A172 (cell line): ENCODE measurements around the gene CLEC16A. TPM values are rescaled to one million over a fixed set of nuclear protein-coding genes. Genes with fewer than 3 reads are reported as not detected.
"Not testable (repeated sequence)": the region's sequence is repeated elsewhere in the genome, so short reads cannot be mapped to it uniquely, and the experiment has no call there.

ENCODE experiments used
- DNase-seq: peaks from one replicate; pipeline ENCODE4 v3.0.0-alpha.2; 2015; ENCODE audit warnings: low spot score
- total RNA-seq: library from RNA; depleted of rRNA; stranded (reverse); fragments of >200 nt; shearing (Covaris generic); gene quantifications from 2 replicates; pipeline ENCODE4 v1.2.3, GENCODE V29; 2014

CLEC16A gene
- total RNA-seq, 1 experiment from 2014 or later, result 17.3 TPM

GRCh38 chr16:10925285-10925684, 19.1 kb upstream of the CLEC16A start:
- DNase-seq, result not testable (repeated sequence)

GRCh38 chr16:10926094-10926493, 18.3 kb upstream of the CLEC16A start:
- DNase-seq, result no peak

- no peak for DNase-seq
Measured at GRCh38 chr16:10926867-10927266, 17.5 kb upstream of the CLEC16A start.

GRCh38 chr16:10927497-10928112, 16.8 kb upstream of the CLEC16A start:
- DNase-seq, result no peak

GRCh38 chr16:10929097-10929496, 15.3 kb upstream of the CLEC16A start:
- not testable (repeated sequence) for DNase-seq

GRCh38 chr16:10929853-10930754, 14.3 kb upstream of the CLEC16A start:
- no peak for DNase-seq

- no peak for DNase-seq
Measured at GRCh38 chr16:10930755-10931093, 13.6 kb upstream of the CLEC16A start.

- no peak for DNase-seq
Measured at GRCh38 chr16:10931134-10931533, 13.2 kb upstream of the CLEC16A start.

GRCh38 chr16:10931977-10932632, 12.3 kb upstream of the CLEC16A start:
- DNase-seq, result no peak

GRCh38 chr16:10932959-10933710, 11.2 kb upstream of the CLEC16A start:
- DNase-seq, result no peak

GRCh38 chr16:10933865-10934264, 10.5 kb upstream of the CLEC16A start:
- no peak for DNase-seq

GRCh38 chr16:10934325-10935107, 9.8 kb upstream of the CLEC16A start:
- no peak for DNase-seq

- no peak for DNase-seq
Measured at GRCh38 chr16:10935226-10935915, 9.0 kb upstream of the CLEC16A start.

GRCh38 chr16:10936272-10936984, 7.9 kb upstream of the CLEC16A start:
- no peak for DNase-seq

- no peak for DNase-seq
Measured at GRCh38 chr16:10937068-10937859, 7.1 kb upstream of the CLEC16A start.

- no peak for DNase-seq
Measured at GRCh38 chr16:10938321-10938720, 6.0 kb upstream of the CLEC16A start.

- DNase-seq, result no peak
Measured at GRCh38 chr16:10938796-10939648, 5.3 kb upstream of the CLEC16A start.

GRCh38 chr16:10939649-10940234, 4.6 kb upstream of the CLEC16A start:
- DNase-seq, result no peak
